GM12878 (cell line): ENCODE results near the gene PLXDC1.

Experiments used
- BCL3 ChIP-seq: IDR thresholded peaks from 2 replicates; pipeline ENCODE4 v1.6.1; 2011; ENCODE audit warnings: borderline replicate concordance, low read depth, mild to moderate bottlenecking, moderate library complexity, low read length; ENCODE audit not compliant: insufficient read depth, poor library complexity, severe bottlenecking
- KDM1A ChIP-seq: fragments of 200-600 bp; sonication (generic); IDR thresholded peaks from 2 replicates; pipeline ENCODE4 v1.6.1; 2016; ENCODE audit warnings: borderline replicate concordance
- POLR2AphosphoS5 ChIP-seq: IDR thresholded peaks from 2 replicates; pipeline ENCODE4 v1.6.1; 2011; ENCODE audit warnings: mild to moderate bottlenecking, low read length, inconsistent platforms
- RAD21 ChIP-seq: IDR thresholded peaks from 2 replicates; pipeline ENCODE4 v1.6.1; 2011; ENCODE audit warnings: mild to moderate bottlenecking, low read depth, low read length, moderate library complexity; ENCODE audit not compliant: insufficient read depth
- SUZ12 ChIP-seq: fragments of 200-600 bp; sonication (generic); IDR thresholded peaks from one replicate; pipeline ENCODE4 v1.6.1; 2018; ENCODE audit warnings: antibody characterized with exemption, mild to moderate bottlenecking; ENCODE audit not compliant: unreplicated experiment
- TF ChIP-seq, protein P1 (sequence below), 3 experiments: IDR thresholded peaks in 2 of 3; conservative IDR thresholded peaks in 1 of 3; 2 replicates each; pipeline ENCODE4 v1.5.1; 2011; ENCODE audit warnings: low read depth in 3 of 3, low read length in 3 of 3, mild to moderate bottlenecking in 3 of 3, control low read depth in 2 of 3, moderate library complexity in 2 of 3, inconsistent platforms in 1 of 3, mixed read lengths in 1 of 3; ENCODE audit not compliant: control insufficient read depth in 2 of 3, insufficient read depth in 1 of 3; ENCODE audit errors: extremely low read depth in 1 of 3
- TF ChIP-seq, protein P2 (sequence below): fragments of 450-650 bp; formaldehyde crosslinking; IDR thresholded peaks from 2 replicates; pipeline ENCODE4 v1.5.0; 2022; ENCODE audit warnings: mild to moderate bottlenecking, missing genetic modification characterization

- TF ChIP-seq, protein P1, sequence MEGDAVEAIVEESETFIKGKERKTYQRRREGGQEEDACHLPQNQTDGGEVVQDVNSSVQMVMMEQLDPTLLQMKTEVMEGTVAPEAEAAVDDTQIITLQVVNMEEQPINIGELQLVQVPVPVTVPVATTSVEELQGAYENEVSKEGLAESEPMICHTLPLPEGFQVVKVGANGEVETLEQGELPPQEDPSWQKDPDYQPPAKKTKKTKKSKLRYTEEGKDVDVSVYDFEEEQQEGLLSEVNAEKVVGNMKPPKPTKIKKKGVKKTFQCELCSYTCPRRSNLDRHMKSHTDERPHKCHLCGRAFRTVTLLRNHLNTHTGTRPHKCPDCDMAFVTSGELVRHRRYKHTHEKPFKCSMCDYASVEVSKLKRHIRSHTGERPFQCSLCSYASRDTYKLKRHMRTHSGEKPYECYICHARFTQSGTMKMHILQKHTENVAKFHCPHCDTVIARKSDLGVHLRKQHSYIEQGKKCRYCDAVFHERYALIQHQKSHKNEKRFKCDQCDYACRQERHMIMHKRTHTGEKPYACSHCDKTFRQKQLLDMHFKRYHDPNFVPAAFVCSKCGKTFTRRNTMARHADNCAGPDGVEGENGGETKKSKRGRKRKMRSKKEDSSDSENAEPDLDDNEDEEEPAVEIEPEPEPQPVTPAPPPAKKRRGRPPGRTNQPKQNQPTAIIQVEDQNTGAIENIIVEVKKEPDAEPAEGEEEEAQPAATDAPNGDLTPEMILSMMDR (IDR thresholded peaks at IDR 0.05 in 2 of 3, conservative IDR thresholded peaks at IDR 0.05 in 1 of 3; ENCODE audit: control insufficient read depth in 2 of 3, extremely low read depth in 1 of 3, insufficient read depth in 1 of 3, low read depth in 3 of 3, low read length in 3 of 3) = no peak
- TF ChIP-seq BCL3 = no peak
- no peak for TF ChIP-seq SUZ12
- TF ChIP-seq, protein P2, sequence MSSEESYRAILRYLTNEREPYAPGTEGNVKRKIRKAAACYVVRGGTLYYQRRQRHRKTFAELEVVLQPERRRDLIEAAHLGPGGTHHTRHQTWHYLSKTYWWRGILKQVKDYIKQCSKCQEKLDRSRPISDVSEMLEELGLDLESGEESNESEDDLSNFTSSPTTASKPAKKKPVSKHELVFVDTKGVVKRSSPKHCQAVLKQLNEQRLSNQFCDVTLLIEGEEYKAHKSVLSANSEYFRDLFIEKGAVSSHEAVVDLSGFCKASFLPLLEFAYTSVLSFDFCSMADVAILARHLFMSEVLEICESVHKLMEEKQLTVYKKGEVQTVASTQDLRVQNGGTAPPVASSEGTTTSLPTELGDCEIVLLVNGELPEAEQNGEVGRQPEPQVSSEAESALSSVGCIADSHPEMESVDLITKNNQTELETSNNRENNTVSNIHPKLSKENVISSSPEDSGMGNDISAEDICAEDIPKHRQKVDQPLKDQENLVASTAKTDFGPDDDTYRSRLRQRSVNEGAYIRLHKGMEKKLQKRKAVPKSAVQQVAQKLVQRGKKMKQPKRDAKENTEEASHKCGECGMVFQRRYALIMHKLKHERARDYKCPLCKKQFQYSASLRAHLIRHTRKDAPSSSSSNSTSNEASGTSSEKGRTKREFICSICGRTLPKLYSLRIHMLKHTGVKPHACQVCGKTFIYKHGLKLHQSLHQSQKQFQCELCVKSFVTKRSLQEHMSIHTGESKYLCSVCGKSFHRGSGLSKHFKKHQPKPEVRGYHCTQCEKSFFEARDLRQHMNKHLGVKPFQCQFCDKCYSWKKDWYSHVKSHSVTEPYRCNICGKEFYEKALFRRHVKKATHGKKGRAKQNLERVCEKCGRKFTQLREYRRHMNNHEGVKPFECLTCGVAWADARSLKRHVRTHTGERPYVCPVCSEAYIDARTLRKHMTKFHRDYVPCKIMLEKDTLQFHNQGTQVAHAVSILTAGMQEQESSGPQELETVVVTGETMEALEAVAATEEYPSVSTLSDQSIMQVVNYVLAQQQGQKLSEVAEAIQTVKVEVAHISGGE (CRISPR knock-in tag) = no peak
- TF ChIP-seq POLR2AphosphoS5 = no peak
- TF ChIP-seq KDM1A = no peak
- TF ChIP-seq RAD21 = no peak
These were observed 52.8 kb downstream of the PLXDC1 start for GRCh38 chr17:39098588-39098987.
